Measurements from ENCODE around the gene DNAH17.

- TF ChIP-seq OSR1 (CRISPR knock-in tag; IDR thresholded peaks at IDR 0.05): no peak
- TF ChIP-seq BACH2 (CRISPR knock-in tag; IDR thresholded peaks at IDR 0.05; ENCODE audit: borderline replicate concordance): no peak
- TF ChIP-seq ESRRG (CRISPR knock-in tag; IDR thresholded peaks at IDR 0.05): no peak
- no peak for TF ChIP-seq ARNTL (CRISPR knock-in tag; IDR thresholded peaks at IDR 0.05; ENCODE audit: borderline replicate concordance, low read depth)
- no peak for TF ChIP-seq ZNF8 (CRISPR knock-in tag; IDR thresholded peaks at IDR 0.05)
- TF ChIP-seq ZNF565 (CRISPR knock-in tag; conservative IDR thresholded peaks at IDR 0.05; ENCODE audit: low read depth): no peak
- TF ChIP-seq PPARA (CRISPR knock-in tag; IDR thresholded peaks at IDR 0.05; ENCODE audit: borderline replicate concordance): no peak
- TF ChIP-seq CREB5 (CRISPR knock-in tag; IDR thresholded peaks at IDR 0.05; ENCODE audit: low read depth): no peak
Observed at GRCh38 chr17:78507526-78507925, 69.7 kb downstream of the DNAH17 start.

All from SK-N-SH treated with all-trans-retinoic acid at 6 μM for 48 hours (cell line).